ENCODE measurements around the gene ZNF431. TPM values are rescaled to one million over a fixed set of nuclear protein-coding genes. Genes with fewer than 3 reads are reported as not detected.

ZNF431 gene
- total and polyA plus RNA-seq, 9 of the 15 experiments (the other 6 are each of a cell fraction or from before 2014, with no cell fraction given) = 3.3 to 24.8 (median 13.5) TPM

- TF ChIP-seq ATF7 (IDR thresholded peaks at IDR 0.05) (no peak), ZNF197 (CRISPR knock-in tag; IDR thresholded peaks at IDR 0.05; ENCODE audit: low read depth) (no peak), RERE (CRISPR knock-in tag; IDR thresholded peaks at IDR 0.05; ENCODE audit: borderline replicate concordance) (no peak), HSF4 (CRISPR knock-in tag; IDR thresholded peaks at IDR 0.05; ENCODE audit: borderline replicate concordance) (peak; percentile 93), RBM14 (IDR thresholded peaks at IDR 0.05; ENCODE audit: borderline replicate concordance, insufficient read depth, low read depth, low read length) (no peak), FOXA3 (CRISPR knock-in tag; conservative IDR thresholded peaks at IDR 0.05 in 1 of 2, IDR thresholded peaks at IDR 0.05 in 1 of 2) (no peak), ARID1B (IDR thresholded peaks at IDR 0.05) (peak; percentile 50), EGR1 (conservative IDR thresholded peaks at IDR 0.05) (no peak), NBN (IDR thresholded peaks at IDR 0.05; ENCODE audit: low read depth) (no peak), KLF10 (CRISPR knock-in tag; IDR thresholded peaks at IDR 0.05) (no peak), TSC22D4 (tag; IDR thresholded peaks at IDR 0.05) (no peak), ARID2 (IDR thresholded peaks at IDR 0.05) (no peak), HMG20A (CRISPR knock-in tag; conservative IDR thresholded peaks at IDR 0.05) (no peak), ZBTB17 (CRISPR knock-in tag; IDR thresholded peaks at IDR 0.05) (no peak), MTA3 (IDR thresholded peaks at IDR 0.05; ENCODE audit: borderline replicate concordance) (no peak), SMARCC2 (IDR thresholded peaks at IDR 0.05; ENCODE audit: low read depth) (no peak)
- TF ChIP-seq, protein P1, sequence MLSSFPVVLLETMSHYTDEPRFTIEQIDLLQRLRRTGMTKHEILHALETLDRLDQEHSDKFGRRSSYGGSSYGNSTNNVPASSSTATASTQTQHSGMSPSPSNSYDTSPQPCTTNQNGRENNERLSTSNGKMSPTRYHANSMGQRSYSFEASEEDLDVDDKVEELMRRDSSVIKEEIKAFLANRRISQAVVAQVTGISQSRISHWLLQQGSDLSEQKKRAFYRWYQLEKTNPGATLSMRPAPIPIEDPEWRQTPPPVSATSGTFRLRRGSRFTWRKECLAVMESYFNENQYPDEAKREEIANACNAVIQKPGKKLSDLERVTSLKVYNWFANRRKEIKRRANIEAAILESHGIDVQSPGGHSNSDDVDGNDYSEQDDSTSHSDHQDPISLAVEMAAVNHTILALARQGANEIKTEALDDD (IDR thresholded peaks at IDR 0.05) = no peak
- TF ChIP-seq, protein P2, sequence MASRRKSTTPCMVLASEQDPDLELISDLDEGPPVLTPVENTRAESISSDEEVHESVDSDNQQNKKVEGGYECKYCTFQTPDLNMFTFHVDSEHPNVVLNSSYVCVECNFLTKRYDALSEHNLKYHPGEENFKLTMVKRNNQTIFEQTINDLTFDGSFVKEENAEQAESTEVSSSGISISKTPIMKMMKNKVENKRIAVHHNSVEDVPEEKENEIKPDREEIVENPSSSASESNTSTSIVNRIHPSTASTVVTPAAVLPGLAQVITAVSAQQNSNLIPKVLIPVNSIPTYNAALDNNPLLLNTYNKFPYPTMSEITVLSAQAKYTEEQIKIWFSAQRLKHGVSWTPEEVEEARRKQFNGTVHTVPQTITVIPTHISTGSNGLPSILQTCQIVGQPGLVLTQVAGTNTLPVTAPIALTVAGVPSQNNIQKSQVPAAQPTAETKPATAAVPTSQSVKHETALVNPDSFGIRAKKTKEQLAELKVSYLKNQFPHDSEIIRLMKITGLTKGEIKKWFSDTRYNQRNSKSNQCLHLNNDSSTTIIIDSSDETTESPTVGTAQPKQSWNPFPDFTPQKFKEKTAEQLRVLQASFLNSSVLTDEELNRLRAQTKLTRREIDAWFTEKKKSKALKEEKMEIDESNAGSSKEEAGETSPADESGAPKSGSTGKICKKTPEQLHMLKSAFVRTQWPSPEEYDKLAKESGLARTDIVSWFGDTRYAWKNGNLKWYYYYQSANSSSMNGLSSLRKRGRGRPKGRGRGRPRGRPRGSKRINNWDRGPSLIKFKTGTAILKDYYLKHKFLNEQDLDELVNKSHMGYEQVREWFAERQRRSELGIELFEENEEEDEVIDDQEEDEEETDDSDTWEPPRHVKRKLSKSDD (conservative IDR thresholded peaks at IDR 0.05; ENCODE audit: low read length) = no peak
- TF ChIP-seq, protein P3, sequence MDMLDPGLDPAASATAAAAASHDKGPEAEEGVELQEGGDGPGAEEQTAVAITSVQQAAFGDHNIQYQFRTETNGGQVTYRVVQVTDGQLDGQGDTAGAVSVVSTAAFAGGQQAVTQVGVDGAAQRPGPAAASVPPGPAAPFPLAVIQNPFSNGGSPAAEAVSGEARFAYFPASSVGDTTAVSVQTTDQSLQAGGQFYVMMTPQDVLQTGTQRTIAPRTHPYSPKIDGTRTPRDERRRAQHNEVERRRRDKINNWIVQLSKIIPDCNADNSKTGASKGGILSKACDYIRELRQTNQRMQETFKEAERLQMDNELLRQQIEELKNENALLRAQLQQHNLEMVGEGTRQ (CRISPR knock-in tag; IDR thresholded peaks at IDR 0.05) = no peak
These were observed 6.9 kb upstream of the ZNF431 start (continued) for GRCh38 chr19:21134934-21135366.
